CD4-positive, alpha-beta T cell treated with Interleukin-10 for 1 hour (primary cell): ENCODE measurements around the gene MAP3K7CL.

Experiments
- DNase-seq: peaks from one replicate; pipeline ENCODE4 v3.0.0-alpha.2; 2020

MAP3K7CL gene

DNA sequence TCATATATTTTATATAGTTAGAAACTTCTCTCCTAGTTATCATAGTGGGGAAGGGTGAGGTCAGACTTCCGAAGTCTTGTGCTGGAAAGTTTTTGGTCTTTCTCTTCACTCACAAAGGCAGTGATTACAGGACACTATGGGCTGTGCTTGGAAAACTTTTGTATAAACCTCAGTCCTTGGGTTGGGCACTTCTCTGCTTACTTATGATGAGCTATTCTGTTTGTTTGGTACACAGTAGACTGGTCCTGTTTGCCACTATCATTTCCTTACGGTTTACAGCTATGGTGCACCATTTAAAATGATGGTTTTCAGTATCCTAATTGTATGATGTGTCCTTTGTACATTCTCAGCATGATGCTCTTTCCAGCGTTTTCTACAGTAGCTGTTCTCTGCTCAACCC, 75.5 kb downstream of the MAP3K7CL start:
- no peak for DNase-seq

DNA sequence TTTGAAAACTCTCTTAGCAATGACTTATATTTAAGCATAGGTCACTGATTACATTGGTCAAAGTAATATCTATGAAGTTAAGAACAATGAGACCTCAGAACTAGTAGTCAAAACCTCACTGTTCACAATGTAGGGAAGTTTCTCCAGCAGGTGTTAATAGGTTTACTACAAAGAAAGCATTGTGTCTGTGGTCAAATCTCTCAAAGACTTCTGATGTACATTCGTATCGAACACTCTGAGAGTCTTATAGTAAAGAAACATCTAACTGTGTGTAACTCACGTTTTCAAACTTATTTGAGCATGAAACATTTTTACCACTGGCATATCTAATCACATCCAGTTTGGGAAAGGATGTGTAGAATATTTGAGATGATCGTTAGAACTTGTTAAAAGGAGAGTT, 76.0 kb downstream of the MAP3K7CL start:
- no peak for DNase-seq

DNA sequence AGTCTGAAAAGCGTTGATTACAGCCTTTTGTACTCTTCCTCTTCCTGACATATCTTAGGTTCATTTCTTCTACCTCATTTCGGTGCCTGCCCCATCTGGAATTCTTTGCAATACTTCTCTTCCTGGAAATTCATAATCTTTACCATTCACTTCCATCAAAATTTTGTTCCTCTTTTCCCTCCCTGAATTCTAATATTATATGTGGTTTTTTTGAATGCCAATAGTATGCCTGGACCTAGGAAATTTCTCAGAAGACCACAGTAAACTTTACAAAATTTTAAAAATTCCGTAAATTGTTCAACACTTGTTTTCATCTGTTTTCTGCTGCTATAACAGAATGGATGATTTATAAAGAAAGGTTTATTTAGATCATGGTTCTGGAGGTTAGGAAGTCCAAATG, 76.8 kb downstream of the MAP3K7CL start:
- DNase-seq = no peak

DNA sequence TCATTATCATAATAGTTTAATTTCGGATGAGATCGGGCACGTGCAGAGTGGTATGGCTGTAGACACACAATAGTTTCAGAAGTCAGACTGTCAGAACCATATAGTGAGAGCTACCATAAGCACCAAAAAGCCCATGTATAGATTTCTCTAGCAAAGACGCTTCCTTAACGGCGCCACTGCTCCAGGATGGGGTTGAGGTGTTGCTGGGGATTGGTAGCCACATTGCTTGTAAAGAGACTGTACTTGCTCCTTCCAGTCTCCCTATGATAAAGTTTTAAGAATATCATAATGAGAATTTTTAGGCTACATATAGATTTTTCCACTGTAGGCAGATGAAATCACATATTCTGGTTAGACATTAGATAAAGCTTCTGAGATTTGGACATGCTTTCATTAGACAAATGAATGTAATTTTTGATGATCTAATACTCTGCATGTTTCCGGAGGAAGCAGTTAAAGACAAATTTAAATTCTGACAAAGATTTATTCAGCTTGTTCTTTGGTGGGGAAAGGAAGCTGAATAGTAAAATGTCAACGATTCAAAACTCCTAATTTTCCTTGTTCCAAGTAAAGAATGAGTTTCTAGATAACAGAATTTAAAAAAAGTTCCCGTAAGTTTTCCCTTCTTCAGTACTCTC, 77.7 kb downstream of the MAP3K7CL start:
- no peak for DNase-seq

DNA sequence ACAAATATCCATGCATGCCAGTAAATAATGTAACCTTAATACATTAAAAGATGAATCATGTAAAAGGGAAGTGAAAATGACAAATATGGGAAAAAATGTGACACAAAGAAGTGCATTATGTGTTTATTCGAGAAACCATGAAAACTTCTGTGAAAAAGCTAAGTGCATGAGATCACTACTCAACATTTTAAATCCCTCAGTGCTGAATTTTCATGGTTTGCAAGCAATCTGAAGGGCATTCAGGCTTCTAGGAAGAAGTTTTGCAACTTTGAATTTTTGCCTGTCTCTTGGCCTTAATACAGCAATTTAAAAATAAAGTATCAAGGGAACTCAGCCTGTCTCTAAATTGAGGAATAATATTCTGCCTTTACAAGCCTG, 78.2 kb downstream of the MAP3K7CL start:
- no peak for DNase-seq

DNA sequence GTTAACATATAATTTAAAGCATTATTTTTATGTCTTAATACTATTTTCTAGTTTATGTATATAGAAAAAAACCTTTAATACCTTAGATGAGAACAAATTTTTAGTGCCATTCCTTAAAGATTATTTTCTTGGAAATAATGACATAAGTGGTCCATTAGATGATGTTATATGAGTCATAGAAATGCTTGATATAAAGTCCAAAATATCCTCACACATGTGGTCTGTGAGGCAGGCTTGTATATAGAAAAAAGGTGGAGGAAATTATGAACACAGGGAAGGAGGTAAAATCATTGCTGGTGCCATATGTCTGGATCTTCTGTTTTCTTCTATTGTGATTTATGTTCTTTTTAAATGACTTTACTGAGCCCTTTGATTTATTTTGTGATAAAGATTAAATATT, 79.3 kb downstream of the MAP3K7CL start:
- no peak for DNase-seq

DNA sequence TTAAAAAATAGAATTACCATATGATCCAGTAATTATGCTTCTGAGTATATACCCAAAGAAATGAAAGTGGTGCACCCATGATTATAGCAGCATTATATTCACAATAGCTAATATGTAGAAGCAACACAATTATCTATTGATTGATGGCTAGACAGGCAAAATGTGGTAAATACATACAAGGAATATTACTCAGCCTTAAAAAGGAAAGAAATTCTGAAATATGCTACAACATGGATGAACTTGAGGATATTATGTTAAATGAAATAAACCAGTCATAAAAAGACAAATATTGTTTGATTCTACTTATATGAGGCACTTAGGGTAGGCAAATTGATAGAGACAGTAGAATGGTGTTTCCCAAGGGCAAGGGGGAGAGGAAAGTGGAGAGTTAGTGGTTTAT, 80.8 kb downstream of the MAP3K7CL start:
- no peak for DNase-seq

DNA sequence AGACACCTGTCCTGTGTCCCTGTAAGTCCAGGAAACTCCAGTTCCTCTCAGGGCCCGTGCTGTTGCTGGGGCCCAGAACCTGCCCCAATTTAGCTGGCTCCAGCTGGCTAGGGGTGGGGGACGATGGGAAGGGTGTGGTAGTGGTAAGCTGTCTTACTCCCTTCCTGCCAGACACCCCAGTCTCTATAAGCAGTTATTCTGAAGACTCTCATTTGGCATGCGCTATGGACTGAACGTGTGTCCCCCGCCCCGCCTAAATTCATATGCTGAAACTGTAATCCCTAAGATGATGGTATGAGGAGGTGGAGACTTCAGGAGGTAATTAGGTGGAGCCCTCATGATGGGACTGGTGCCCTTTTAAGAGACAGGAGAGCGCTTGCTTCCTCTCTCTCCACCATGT, 82.0 kb downstream of the MAP3K7CL start:
- DNase-seq = no peak

DNA sequence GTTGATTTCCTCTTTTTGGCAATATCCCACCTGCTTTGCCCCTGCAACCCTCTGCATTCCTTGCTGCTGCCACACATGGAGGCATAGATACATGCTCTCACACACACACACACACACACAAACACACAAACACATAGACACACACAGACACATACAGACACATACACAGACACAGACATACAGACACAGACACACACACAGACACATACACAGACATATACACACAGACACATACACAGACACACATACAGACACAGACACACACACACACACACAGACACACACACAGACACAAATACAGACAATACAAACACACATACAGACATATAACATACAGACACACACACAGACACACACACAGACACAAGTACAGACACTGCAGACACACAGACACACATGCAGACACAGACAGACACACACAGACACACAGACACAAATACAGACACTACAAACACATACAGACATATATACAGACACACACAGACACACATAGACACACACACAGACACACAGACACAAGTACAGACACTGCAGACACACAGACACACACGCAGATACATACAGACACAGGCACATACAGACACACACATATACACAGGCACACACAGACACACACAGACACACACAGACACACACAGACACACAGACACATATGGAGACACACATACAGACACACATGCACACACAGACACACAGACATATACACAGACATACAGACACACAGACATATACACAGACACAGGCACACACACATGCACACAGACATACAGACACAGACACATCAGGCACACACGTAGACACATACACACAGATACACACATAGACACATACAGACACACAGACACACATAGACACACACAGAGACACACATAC, 83.3 kb downstream of the MAP3K7CL start:
- DNase-seq = no peak

DNA sequence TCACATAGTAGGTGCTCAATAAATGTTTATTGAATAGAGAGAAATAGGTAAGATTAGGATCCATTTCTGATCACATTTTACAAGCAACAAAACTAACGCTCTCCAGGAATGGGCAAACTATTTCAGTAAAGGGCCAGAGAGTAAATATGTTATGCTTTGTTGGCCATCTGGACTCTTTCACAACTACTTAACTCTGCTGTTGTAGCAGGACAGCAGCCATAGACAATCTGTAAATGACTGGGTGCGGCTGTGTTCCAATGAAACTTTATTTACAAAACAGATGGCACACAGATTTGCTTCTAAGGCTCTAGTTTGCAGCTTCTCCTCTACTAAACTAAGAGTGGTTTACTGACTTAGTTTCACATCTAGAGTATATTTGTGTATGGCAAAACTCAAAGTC, 85.3 kb downstream of the MAP3K7CL start:
- no peak for DNase-seq

DNA sequence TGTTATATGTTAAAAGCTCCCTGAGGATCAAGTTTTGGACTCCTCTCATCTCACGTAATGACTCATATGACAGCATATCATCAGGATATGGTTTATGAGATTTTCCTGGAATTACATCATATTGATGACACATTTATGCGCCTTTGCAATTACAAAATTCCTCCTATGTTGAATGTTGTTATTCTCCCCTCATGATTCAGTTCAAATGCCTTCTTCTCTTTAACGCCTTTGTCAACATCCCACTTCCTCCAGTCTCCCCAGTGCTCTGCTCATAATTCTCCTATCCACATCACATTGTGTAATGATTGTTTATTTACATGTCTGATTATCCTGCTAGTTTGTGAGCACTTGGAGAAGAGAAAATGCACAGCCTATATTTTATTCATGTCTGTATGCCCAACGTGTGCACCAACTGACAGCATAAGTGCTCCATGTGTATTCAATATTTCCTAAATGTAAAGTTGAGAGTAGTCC, 87.4 kb downstream of the MAP3K7CL start:
- DNase-seq = no peak

DNA sequence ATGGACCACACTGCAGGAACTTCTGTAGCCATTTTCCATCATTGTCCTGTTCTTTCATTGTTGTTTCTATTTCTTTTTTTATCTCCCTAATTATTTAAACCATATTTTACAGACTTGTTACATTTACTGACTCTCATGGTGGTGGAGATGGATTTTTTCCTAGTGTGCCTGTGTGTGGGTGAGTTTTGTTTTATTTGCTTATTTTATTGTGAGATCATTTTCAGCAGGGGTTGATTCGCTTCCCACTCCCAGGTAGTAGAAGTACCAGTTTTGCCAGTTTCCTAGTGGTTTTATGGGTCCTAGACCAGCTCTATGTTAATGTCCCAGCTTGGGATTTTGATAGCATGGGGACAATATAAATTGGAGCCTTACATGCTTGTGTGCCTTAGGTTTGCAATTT, 88.3 kb downstream of the MAP3K7CL start:
- DNase-seq = no peak

DNA sequence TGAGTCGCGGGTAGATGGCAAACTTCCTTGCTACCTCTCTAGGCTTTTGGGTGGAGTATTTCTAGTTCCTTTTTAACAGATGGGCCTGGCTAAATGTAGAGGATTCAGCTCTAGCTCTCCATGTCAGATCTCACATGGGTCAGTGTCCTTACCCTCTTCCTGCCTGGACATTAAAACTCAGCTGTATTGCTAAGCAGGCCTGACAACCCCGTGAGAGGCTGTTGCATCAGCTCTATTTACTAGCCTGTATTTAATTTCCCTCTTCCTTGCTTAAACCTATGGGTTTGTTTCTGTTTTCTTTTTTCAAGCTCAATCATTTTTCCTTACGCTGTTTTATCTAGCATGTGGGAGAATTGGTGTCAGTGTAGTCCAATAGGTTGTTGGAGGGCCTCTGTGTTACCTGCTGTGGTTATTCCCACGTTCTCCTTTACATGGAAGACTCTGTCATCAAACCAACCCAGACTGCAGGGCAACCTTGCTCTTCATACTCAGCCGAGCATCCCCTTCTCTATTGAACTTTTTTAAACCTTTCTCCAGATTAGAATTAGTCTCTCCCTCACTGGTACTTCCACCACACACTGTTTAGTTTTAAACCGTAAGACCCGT, 88.8 kb downstream of the MAP3K7CL start:
- no peak for DNase-seq

DNA sequence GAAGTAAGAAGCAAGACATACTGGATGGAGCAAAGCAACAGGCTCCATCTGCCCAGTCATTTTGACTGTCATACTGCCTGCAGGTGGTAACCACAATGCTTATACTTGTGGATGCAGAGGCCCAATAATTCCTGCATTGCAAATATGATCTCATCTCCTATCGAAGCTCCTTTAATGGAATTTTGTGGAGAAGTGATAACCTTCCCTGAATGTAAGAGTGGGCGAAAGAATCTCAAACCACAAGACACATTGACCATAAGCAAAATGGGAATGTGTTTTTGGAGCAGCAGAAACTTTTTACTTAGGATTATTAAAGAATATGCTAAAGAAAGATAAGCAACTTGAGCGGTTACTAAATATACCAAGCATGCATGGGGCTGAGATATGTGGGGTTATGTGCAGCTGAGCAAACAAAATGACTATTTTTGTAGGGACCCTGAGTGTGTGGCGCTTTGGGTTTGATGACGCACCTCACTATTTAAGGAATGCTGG, 90.9 kb downstream of the MAP3K7CL start:
- no peak for DNase-seq

DNA sequence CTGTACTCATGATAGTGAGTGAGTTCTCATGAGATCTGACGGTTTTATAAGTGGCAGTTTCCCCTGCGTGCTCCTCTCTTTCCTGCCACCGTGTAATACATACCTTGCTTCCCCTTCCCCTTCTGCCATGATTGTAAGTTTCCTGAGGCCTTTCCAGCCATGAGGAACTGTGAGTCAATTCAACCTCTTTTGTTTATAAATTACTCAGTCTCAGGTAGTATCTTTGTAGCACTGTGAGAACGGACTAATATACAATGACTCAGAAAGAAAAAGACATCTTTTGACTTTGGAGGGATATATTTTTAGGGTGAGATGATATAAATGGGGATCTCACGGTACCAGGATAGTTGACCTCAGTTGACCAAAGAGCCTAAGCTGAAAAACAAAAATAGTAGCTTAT, 93.6 kb downstream of the MAP3K7CL start:
- DNase-seq = no peak
